Measurements from ENCODE around the gene YIF1B. TPM values are rescaled to one million over a fixed set of nuclear protein-coding genes. Genes with fewer than 3 reads are reported as not detected.
"Not testable (repeated sequence)": the region's sequence is repeated elsewhere in the genome, so short reads cannot be mapped to it uniquely, and the experiment has no call there.

Gene YIF1B
- total RNA-seq, result 10 to 100 TPM; 10.8 to 26.5 (median 21.5) TPM

GRCh38 chr19:38315657-38316476 is at the start of gene YIF1B:
Gene YIF1B (minus strand): TSS chr19:38315947. CDS start chr19:38315917, 30 bp downstream.
- Histone ChIP-seq H3K9me3 (no peaks in the 10 kb centered on the region), H3K27me3 (no peaks in the 10 kb centered on the region), H3K4me3 (peak within 1 kb of the TSS; percentile 62 to 67 (median 64)), H3K36me3 (peaks cover 0 to 1% (median 0%) of the 10 kb centered on the region in 4 donors), H3K27ac (replicated peaks in 1 of 4) (peak within 1 kb of the TSS; percentile 74 to 87 (median 81)), H3K4me1 (peaks cover 34 to 57% (median 48%) of the 10 kb centered on the region in 4 donors)
- 2% methylated on average over 11 of the region's 64 CpGs for WGBS
- intact Hi-C loops (cut with DNase I), result no loop called here
- TF ChIP-seq EP300 (IDR thresholded peaks at IDR 0.05), result no peak
- TF ChIP-seq POLR2A (IDR thresholded peaks at IDR 0.05; ENCODE audit: low read depth), result no peak
- TF ChIP-seq POLR2AphosphoS5 (IDR thresholded peaks at IDR 0.05), result peak; percentile 71 to 85
- TF ChIP-seq CTCF (IDR thresholded peaks at IDR 0.05), result no peak
- DNase-seq (ENCODE audit: extremely low spot score), result peak; percentile 100

GRCh38 chr19:38362946-38363688 is 47.4 kb upstream of the YIF1B start:
- 83% methylated on average over 14 of the region's 16 CpGs for whole genome bisulfite sequencing
- H3K4me3 ChIP-seq, result peak overlapping the region; percentile 60 to 63 (median 62)

GRCh38 chr19:38362076-38362945 is 46.6 kb upstream of the YIF1B start:
- DNase-seq (ENCODE audit: extremely low spot score), result peak; percentile 93
- peaks cover 0 to 56% (median 6%) of the 10 kb centered on the region in 4 donors for H3K27me3 ChIP-seq
- peak overlapping the region; percentile 60 to 63 (median 62) for H3K4me3 ChIP-seq
- H3K9me3 ChIP-seq, result no peaks in the 10 kb centered on the region
- TF ChIP-seq POLR2AphosphoS5 (IDR thresholded peaks at IDR 0.05), result peak in 1 of 2 donors; percentile 60
- TF ChIP-seq CTCF (IDR thresholded peaks at IDR 0.05), result no peak
- 3% methylated on average over 38 of the region's 68 CpGs for WGBS
- peaks cover 6 to 22% (median 21%) of the 10 kb centered on the region in 4 donors for H3K4me1 ChIP-seq
- no peaks in the 10 kb centered on the region for H3K36me3 ChIP-seq
- intact Hi-C loops (cut with DNase I), result no loop called here
- H3K27ac ChIP-seq (replicated peaks in 1 of 4), result peak overlapping the region; percentile 37 to 70 (median 50)

More at GRCh38 chr19:38362946-38363688, 47.4 kb upstream of the YIF1B start:
- Histone ChIP-seq H3K4me1 (peaks cover 6 to 22% (median 21%) of the 10 kb centered on the region in 4 donors), H3K27me3 (peaks cover 0 to 56% (median 6%) of the 10 kb centered on the region in 4 donors)
- H3K27ac ChIP-seq (replicated peaks in 1 of 4); H3K9me3 ChIP-seq; DNase-seq (ENCODE audit: extremely low spot score); H3K36me3 ChIP-seq; intact Hi-C loops (cut with DNase I): not testable (repeated sequence)

- H3K36me3 ChIP-seq, result no peaks in the 10 kb centered on the region
- H3K27ac ChIP-seq (replicated peaks in 1 of 4), result peak overlapping the region in 2 of 4 donors; percentile 57 to 70
- H3K9me3 ChIP-seq, result no peaks in the 10 kb centered on the region
- H3K4me1 ChIP-seq, result peaks cover 6 to 22% (median 21%) of the 10 kb centered on the region in 4 donors
- under 1% methylated on average over 19 of the region's 37 CpGs for WGBS
- peak overlapping the region; percentile 60 to 63 (median 62) for H3K4me3 ChIP-seq
- peaks cover 0 to 57% (median 6%) of the 10 kb centered on the region in 4 donors for H3K27me3 ChIP-seq
- DNase-seq (ENCODE audit: extremely low spot score), result peak; percentile 93
- intact Hi-C loops (cut with DNase I), result no loop called here
- TF ChIP-seq EP300 (IDR thresholded peaks at IDR 0.05) (no peak), CTCF (IDR thresholded peaks at IDR 0.05) (peak in 1 of 3 experiments; percentile 50), POLR2A (IDR thresholded peaks at IDR 0.05; ENCODE audit: low read depth) (no peak)
Observed at GRCh38 chr19:38361633-38362075, 45.9 kb upstream of the YIF1B start.
